SK-N-SH treated with all-trans-retinoic acid at 6 μM for 48 hours (cell line): ENCODE data around the gene C16orf54.
"Not testable (repeated sequence)": the region's sequence is repeated elsewhere in the genome, so short reads cannot be mapped to it uniquely, and the experiment has no call there.

ENCODE experiments used
- ATAC-seq: fragments of 200-7000 bp; cut with Tn5 transposase; 3 replicates; pipeline ENCODE4 v1.9.1; 2020; ENCODE audit warnings: mild to moderate bottlenecking, moderate library complexity
- ARNTL ChIP-seq: fragments of 450-650 bp; formaldehyde crosslinking; IDR thresholded peaks from 2 replicates; pipeline ENCODE4 v1.5.0; 2020; ENCODE audit warnings: low read depth, mild to moderate bottlenecking, moderate library complexity, borderline replicate concordance
- BACH2 ChIP-seq: fragments of 250-450 bp; sonication (Bioruptor Pico); IDR thresholded peaks from 2 replicates; pipeline ENCODE4 v1.9.0; 2021; ENCODE audit warnings: mild to moderate bottlenecking, borderline replicate concordance
- ESRRG ChIP-seq: fragments of 250-450 bp; sonication (Bioruptor Pico); IDR thresholded peaks from 2 replicates; pipeline ENCODE4 v1.6.1; 2021; ENCODE audit warnings: mild to moderate bottlenecking
- ISL1 ChIP-seq: fragments of 250-450 bp; sonication (Bioruptor Pico); IDR thresholded peaks from 2 replicates; pipeline ENCODE4 v2.1.2; 2022; ENCODE audit warnings: mild to moderate bottlenecking, moderate library complexity
- OSR1 ChIP-seq: fragments of 250-450 bp; sonication (Bioruptor Pico); IDR thresholded peaks from 2 replicates; pipeline ENCODE4 v1.8.0; 2022; ENCODE audit warnings: moderate library complexity, mild to moderate bottlenecking, inconsistent platforms
- PPARA ChIP-seq: fragments of 250-450 bp; sonication (Bioruptor Pico); IDR thresholded peaks from 2 replicates; pipeline ENCODE4 v1.5.0; 2020; ENCODE audit warnings: mild to moderate bottlenecking, borderline replicate concordance
- RARB ChIP-seq: fragments of 250-450 bp; sonication (Bioruptor Pico); IDR thresholded peaks from 2 replicates; pipeline ENCODE4 v1.8.0; 2021; ENCODE audit warnings: mild to moderate bottlenecking, moderate library complexity
- TCF4 ChIP-seq: fragments of 250-450 bp; sonication (Bioruptor Pico); IDR thresholded peaks from 2 replicates; pipeline ENCODE4 v1.8.0; 2021; ENCODE audit warnings: mild to moderate bottlenecking, moderate library complexity, borderline replicate concordance
- TOX ChIP-seq: fragments of 250-450 bp; sonication (Bioruptor Pico); IDR thresholded peaks from 2 replicates; pipeline ENCODE4 v1.8.0; 2021; ENCODE audit warnings: mild to moderate bottlenecking, moderate library complexity, borderline replicate concordance
- ZC3H10 ChIP-seq: fragments of 250-450 bp; sonication (Bioruptor Pico); IDR thresholded peaks from 2 replicates; pipeline ENCODE4 v1.5.1; 2021; ENCODE audit warnings: mild to moderate bottlenecking, moderate library complexity
- ZFP3 ChIP-seq: fragments of 250-450 bp; sonication (Bioruptor Pico); IDR thresholded peaks from 2 replicates; pipeline ENCODE4 v1.5.0; 2020; ENCODE audit warnings: mild to moderate bottlenecking, moderate library complexity
- ZFP30 ChIP-seq: fragments of 450-650 bp; formaldehyde crosslinking; IDR thresholded peaks from 2 replicates; pipeline ENCODE4 v1.5.0; 2022; ENCODE audit warnings: mild to moderate bottlenecking, moderate library complexity
- ZNF565 ChIP-seq: fragments of 450-650 bp; formaldehyde crosslinking; conservative IDR thresholded peaks from 2 replicates; pipeline ENCODE4 v1.5.0; 2020; ENCODE audit warnings: low read depth, mild to moderate bottlenecking, moderate library complexity
- ZNF70 ChIP-seq: fragments of 450-650 bp; formaldehyde crosslinking; IDR thresholded peaks from 2 replicates; pipeline ENCODE4 v1.5.0; 2020; ENCODE audit warnings: mild to moderate bottlenecking, moderate library complexity
- ZNF8 ChIP-seq: fragments of 450-650 bp; formaldehyde crosslinking; IDR thresholded peaks from 2 replicates; pipeline ENCODE4 v1.5.0; 2020; ENCODE audit warnings: mild to moderate bottlenecking, moderate library complexity
- TF ChIP-seq, protein P1 (sequence below): fragments of 250-450 bp; sonication (Bioruptor Pico); IDR thresholded peaks from 2 replicates; pipeline ENCODE4 v1.8.0; 2021; ENCODE audit warnings: low read depth, mild to moderate bottlenecking, moderate library complexity, borderline replicate concordance
- TF ChIP-seq, protein P2 (sequence below): fragments of 250-450 bp; sonication (Bioruptor Pico); IDR thresholded peaks from 2 replicates; pipeline ENCODE4 v1.8.0; 2020; ENCODE audit warnings: mild to moderate bottlenecking, moderate library complexity, borderline replicate concordance
- TF ChIP-seq, protein P3 (sequence below): fragments of 250-450 bp; sonication (Bioruptor Pico); IDR thresholded peaks from 2 replicates; pipeline ENCODE4 v1.5.1; 2021; ENCODE audit warnings: mild to moderate bottlenecking, moderate library complexity
- TF ChIP-seq, protein P4 (sequence below): fragments of 250-450 bp; sonication (Bioruptor Pico); IDR thresholded peaks from 2 replicates; pipeline ENCODE4 v1.5.1; 2020; ENCODE audit warnings: low read depth, mild to moderate bottlenecking, moderate library complexity

Gene C16orf54

DNA sequence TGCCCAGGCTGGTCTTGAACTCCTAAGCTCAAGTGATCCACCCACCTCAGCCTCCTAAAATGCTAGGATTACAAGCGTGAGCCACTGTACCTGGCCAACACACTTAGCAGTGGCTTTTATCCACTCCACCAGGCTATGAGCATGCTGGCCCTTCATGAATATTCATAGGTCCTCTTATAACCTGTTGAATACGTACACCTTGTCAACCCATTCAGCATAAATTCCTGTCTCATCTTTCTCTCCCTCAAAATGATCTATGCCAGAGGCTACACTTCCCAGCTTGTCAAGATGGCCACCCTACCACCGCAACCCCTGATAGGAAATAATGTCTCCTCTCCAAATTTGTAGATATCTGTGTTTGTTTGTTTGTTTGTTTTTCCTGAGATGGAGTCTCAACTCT is 21.3 kb upstream of the C16orf54 start (continued):
- TF ChIP-seq ARNTL (CRISPR knock-in tag) = no peak

DNA sequence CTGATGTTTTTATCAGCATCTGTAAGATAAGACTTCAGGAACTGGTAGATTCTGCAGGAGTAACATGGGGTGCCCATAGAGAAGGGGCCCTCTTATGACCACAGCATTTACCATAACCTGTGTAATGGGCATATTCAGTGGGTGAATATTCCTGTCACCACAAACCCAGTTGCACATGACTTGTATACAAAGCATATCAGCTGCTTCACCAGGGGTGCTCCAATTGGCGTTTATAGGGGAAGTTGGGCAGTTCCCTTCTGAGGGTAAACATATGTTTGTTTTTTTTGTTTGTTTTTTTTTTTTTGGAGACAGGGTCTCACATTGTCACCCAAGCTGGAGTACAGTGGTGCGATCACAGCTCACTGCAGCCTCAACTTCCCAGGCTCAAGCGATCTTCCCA is 20.8 kb upstream of the C16orf54 start:
- TF ChIP-seq TCF4 (no peak), ZNF565 (CRISPR knock-in tag) (no peak), ESRRG (CRISPR knock-in tag) (no peak), ISL1 (no peak), OSR1 (no peak), ZNF70 (CRISPR knock-in tag) (no peak)

DNA sequence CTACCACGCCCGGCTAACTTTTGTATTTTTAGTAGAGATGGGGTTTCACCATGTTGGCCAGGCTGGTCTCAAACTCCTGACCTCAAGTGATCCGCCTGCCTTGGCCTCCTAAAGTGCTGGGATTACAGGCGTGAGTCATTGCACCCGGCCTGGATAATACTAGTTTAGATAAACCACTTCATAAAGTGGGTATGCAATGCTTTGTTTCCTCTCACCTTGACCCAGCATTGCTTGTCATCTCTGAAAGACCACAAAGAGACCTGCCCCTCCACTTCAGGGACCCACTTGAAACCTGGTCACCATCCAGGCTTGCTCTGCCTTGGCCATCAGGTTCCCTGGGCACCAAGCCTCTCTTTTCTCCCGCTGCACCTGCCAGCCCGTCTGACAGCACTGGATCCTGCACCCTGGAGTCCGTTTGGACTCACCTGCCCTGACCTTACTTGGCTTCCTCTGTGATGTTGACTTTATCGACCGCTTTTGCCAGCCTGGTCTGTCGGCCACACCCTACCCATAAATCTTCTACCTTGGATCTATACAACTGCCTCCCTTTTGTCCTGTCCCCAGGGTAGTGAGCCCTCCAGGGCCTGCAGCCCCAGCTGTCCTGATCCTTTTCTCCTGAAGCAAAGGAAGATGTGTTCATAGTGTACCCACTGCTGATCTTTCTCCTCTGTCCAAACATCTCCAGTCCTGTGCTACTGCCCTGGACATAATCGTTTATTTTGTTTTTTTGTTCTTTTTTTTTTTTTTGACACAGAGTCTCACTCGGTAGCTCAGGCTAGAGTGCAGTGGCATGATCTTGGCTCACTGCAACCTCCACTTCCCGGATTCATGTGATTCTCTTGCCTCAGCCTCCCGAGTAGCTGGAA is 19.6 kb upstream of the C16orf54 start:
- no peak for ATAC-seq
- TF ChIP-seq OSR1 = no peak
- TF ChIP-seq ISL1 = no peak
- TF ChIP-seq BACH2 = no peak
- no peak for TF ChIP-seq TOX
- no peak for TF ChIP-seq PPARA (CRISPR knock-in tag)
- no peak for TF ChIP-seq ZFP30 (CRISPR knock-in tag)
- TF ChIP-seq ZNF8 = no peak
- TF ChIP-seq ZNF565 (CRISPR knock-in tag) = no peak
- TF ChIP-seq, protein P1, sequence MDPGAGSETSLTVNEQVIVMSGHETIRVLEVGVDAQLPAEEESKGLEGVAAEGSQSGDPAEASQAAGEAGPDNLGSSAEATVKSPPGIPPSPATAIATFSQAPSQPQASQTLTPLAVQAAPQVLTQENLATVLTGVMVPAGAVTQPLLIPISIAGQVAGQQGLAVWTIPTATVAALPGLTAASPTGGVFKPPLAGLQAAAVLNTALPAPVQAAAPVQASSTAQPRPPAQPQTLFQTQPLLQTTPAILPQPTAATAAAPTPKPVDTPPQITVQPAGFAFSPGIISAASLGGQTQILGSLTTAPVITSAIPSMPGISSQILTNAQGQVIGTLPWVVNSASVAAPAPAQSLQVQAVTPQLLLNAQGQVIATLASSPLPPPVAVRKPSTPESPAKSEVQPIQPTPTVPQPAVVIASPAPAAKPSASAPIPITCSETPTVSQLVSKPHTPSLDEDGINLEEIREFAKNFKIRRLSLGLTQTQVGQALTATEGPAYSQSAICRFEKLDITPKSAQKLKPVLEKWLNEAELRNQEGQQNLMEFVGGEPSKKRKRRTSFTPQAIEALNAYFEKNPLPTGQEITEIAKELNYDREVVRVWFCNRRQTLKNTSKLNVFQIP (CRISPR knock-in tag) = no peak
- no peak for TF ChIP-seq ZC3H10 (CRISPR knock-in tag)
- no peak for TF ChIP-seq ZFP3 (CRISPR knock-in tag)
- TF ChIP-seq, protein P2, sequence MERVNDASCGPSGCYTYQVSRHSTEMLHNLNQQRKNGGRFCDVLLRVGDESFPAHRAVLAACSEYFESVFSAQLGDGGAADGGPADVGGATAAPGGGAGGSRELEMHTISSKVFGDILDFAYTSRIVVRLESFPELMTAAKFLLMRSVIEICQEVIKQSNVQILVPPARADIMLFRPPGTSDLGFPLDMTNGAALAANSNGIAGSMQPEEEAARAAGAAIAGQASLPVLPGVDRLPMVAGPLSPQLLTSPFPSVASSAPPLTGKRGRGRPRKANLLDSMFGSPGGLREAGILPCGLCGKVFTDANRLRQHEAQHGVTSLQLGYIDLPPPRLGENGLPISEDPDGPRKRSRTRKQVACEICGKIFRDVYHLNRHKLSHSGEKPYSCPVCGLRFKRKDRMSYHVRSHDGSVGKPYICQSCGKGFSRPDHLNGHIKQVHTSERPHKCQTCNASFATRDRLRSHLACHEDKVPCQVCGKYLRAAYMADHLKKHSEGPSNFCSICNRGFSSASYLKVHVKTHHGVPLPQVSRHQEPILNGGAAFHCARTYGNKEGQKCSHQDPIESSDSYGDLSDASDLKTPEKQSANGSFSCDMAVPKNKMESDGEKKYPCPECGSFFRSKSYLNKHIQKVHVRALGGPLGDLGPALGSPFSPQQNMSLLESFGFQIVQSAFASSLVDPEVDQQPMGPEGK (CRISPR knock-in tag) = no peak

More for the DNA sequence above, 20.8 kb upstream of the C16orf54 start:
- no peak for ATAC-seq

DNA sequence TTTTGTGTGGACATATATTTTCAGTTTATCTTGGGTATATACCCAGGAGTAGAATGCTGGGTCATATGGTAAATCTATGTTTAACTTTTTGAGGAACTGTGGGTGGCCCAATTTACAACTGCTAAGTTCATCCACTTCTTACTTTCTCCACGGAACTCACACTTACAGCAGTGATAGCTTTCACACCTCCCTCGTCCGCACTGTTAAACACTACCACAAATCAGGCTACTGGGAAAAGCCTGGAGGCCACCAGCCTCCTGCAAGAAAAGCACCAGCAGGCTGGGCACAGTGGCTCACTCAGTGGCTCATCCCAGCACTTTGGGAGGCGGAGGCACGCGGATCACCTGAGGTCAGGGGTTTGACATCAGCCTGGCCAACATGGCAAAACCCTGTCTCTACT is 17.5 kb upstream of the C16orf54 start:
- no peak for ATAC-seq
- TF ChIP-seq ZNF565 (CRISPR knock-in tag) = no peak
- TF ChIP-seq, protein P3, sequence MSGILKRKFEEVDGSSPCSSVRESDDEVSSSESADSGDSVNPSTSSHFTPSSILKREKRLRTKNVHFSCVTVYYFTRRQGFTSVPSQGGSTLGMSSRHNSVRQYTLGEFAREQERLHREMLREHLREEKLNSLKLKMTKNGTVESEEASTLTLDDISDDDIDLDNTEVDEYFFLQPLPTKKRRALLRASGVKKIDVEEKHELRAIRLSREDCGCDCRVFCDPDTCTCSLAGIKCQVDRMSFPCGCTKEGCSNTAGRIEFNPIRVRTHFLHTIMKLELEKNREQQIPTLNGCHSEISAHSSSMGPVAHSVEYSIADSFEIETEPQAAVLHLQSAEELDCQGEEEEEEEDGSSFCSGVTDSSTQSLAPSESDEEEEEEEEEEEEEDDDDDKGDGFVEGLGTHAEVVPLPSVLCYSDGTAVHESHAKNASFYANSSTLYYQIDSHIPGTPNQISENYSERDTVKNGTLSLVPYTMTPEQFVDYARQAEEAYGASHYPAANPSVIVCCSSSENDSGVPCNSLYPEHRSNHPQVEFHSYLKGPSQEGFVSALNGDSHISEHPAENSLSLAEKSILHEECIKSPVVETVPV (CRISPR knock-in tag) = no peak
- TF ChIP-seq, protein P4, sequence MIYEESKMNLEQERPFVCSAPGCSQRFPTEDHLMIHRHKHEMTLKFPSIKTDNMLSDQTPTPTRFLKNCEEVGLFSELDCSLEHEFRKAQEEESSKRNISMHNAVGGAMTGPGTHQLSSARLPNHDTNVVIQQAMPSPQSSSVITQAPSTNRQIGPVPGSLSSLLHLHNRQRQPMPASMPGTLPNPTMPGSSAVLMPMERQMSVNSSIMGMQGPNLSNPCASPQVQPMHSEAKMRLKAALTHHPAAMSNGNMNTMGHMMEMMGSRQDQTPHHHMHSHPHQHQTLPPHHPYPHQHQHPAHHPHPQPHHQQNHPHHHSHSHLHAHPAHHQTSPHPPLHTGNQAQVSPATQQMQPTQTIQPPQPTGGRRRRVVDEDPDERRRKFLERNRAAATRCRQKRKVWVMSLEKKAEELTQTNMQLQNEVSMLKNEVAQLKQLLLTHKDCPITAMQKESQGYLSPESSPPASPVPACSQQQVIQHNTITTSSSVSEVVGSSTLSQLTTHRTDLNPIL (CRISPR knock-in tag) = no peak
- no peak for TF ChIP-seq ARNTL (CRISPR knock-in tag)

DNA sequence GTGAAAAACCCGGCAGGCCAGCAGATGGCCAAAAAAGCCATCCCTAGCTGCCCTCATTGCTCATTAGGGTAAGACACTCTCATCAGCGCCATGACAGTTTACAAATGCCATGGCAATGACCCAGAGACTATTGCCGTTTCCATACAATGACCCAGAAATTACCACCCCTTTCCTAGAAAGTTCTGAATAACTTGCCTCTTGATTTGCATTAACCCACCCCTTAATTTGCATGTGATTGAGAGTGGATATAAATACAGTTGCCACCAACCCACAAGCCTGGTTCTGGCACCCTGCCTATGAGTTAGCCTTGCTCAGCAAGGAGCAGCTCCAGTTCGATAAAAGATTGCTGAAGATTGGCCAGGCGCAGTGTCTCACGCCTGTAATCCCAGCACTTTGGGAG is 16.1 kb upstream of the C16orf54 start:
- TF ChIP-seq RARB (CRISPR knock-in tag) = no peak
- TF ChIP-seq, all 23 proteins: peak for 0

DNA sequence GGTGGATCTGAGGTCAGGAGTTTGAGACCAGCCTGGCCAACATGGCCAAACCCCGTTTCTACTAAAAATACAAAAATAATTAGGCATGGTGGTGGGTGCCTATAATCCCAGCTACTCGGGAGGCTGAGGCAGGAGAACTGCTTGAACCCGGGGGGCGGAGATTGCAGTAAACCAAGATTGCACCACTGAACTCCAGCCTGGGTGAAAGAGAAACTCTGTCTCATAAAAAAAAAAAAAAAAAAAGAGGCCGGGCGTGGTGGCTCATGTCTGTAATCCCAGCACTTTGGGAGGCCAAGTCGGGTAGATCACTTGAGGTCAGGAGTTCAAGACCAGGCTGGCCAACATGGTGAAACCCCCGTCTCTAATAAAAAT is 15.5 kb upstream of the C16orf54 start:
- not testable (repeated sequence) for ATAC-seq

More for the DNA sequence above, 16.1 kb upstream of the C16orf54 start:
- ATAC-seq = no peak
